Endothelial cell of umbilical vein (primary cell): ENCODE measurements around the gene KHDC1. TPM values are rescaled to one million over a fixed set of nuclear protein-coding genes. Genes with fewer than 3 reads are reported as not detected.

Source experiments
- polyA plus RNA-seq, 4 experiments: library from polyadenylated mRNA; depleted of rRNA in 3 of 4; stranded (reverse) in 3 of 4; unstranded in 1 of 4; fragments of >200 nt; gene quantifications; 2 replicates each; pipeline versions ENCODE4 v1.2.1 to v1.2.3, GENCODE V29; 2011 to 2012; ENCODE audit warnings: missing spikeins in 1 of 4
- small RNA-seq: library from RNA; depleted of rRNA; stranded (forward); fragments of <200 nt; gene quantifications from one replicate; pipeline ENCODE3, GENCODE V24; 2012; ENCODE audit warnings: low replicate concordance, low read depth; ENCODE audit not compliant: insufficient read depth, insufficient read length
- total RNA-seq: library from RNA; stranded (reverse); gene quantifications from 2 replicates; pipeline ENCODE4 v1.2.3, GENCODE V29; 2021

Gene KHDC1
- total and polyA plus RNA-seq, 2 donors (not counting 3 experiments of a cell fraction or from before 2014, with no cell fraction given), result 3.3 to 4.4 TPM

Small RNA genes lying within 50 kb of the gene (small RNA-seq; reads per million reads assigned to genes)
- gene RPSAP41, result 1.1 reads per million

Other genes with a start within 250 kb of the KHDC1 start
- gene KHDC1L, start 37.7 kb downstream of the KHDC1 start, total RNA-seq, result not detected in 2 replicates
- gene KHDC1L, start 37.7 kb downstream of the KHDC1 start, polyA plus RNA-seq, result 0.15 and 0.18 TPM in 2 replicates
- not detected in 2 replicates for gene DPPA5, start 91.1 kb upstream of the KHDC1 start, total RNA-seq
- not detected in 2 replicates for gene DPPA5, start 91.1 kb upstream of the KHDC1 start, polyA plus RNA-seq
- gene KHDC3L, start 99.5 kb upstream of the KHDC1 start, total RNA-seq, result not detected in 2 replicates
- gene KHDC3L, start 99.5 kb upstream of the KHDC1 start, polyA plus RNA-seq, result not detected in 2 replicates
- not detected in 2 replicates for gene OOEP, start 106.7 kb upstream of the KHDC1 start, total RNA-seq
- gene OOEP, start 106.7 kb upstream of the KHDC1 start, polyA plus RNA-seq, result 0.19 and 0.21 TPM in 2 replicates
- 0.92 and 0.95 TPM in 2 replicates for gene DDX43, start 131.6 kb upstream of the KHDC1 start, total RNA-seq
- gene DDX43, start 131.6 kb upstream of the KHDC1 start, polyA plus RNA-seq, result 1.2 TPM in 2 replicates
- 7.3 and 7.4 TPM in 2 replicates for gene CGAS, start 189.1 kb upstream of the KHDC1 start, total RNA-seq
- gene CGAS, start 189.1 kb upstream of the KHDC1 start, polyA plus RNA-seq, result 1.6 and 1.9 TPM in 2 replicates
- gene MTO1, start 198.5 kb upstream of the KHDC1 start, total RNA-seq, result 24.8 and 25.1 TPM in 2 replicates
- 10.7 and 12.6 TPM in 2 replicates for gene MTO1, start 198.5 kb upstream of the KHDC1 start, polyA plus RNA-seq